ENCODE results near the gene CLBA1.
"Not testable (repeated sequence)": the region's sequence is repeated elsewhere in the genome, so short reads cannot be mapped to it uniquely, and the experiment has no call there.

Gene CLBA1

DNA sequence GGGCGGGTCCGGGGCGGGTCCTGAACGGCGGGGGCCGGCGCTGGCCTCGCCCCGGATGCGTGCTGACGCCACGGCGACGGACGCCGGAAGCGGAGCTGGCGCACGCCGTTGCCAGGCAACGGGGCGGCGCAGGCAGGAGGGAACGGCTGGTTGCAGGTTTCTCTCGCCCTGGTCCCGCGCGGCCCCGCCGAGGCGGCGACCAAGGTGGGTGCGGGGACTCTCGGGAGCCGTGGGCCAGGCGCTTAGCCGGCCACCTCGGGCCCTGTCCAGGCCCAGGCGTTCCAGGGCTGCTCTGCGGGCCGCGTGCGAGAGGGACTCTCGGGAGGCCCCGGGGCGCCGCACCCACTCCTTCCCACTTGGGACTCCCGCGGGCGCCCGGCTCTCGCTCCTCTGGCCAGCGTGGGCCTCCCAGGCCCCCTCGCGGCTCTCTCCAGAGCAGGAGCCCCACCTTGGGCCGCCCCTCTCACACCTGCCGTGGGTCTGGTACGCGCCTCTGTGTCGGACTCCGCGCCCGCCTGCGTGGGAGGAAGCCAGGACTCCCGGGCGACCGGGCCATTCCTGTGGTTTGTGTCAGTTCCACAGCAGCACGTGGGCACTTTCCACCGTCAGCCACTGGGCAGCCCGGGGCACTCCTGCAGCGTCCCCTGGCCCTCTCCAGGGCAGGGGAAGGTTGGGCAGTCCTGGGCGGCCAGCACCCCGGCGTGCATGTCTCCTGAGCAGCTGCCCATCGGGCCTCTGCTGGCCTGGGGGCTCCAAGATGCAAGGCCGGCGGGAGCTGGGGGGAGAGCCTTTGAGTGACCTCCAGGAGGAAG, at the start of gene CLBA1:
Gene CLBA1, plus strand, starts transcription at position 114 of the 812 bp plus-strand sequence. Its CDS starts 644 bp downstream, at position 758.
- DNase-seq = peak; percentile 88

DNA sequence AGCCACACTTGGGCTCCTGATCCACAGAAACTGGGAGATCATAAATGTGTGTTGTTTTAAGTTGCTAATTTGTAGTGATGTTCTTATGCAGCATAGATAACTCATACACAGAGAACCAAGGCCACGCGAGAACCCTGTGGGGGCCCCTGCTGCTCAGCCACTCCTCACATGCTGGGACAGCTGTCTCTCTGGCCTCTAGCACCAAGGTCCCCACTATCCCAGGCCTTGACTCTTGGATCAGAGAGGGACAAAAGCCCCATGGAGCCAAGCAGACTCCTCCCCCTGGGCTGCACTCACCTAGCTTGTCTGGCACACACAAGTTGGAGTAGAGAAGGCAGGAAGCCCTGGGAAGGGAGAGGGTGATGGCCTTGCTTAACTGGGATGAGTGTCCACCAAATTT, 49.6 kb upstream of the CLBA1 start:
- DNase-seq = no peak

DNA sequence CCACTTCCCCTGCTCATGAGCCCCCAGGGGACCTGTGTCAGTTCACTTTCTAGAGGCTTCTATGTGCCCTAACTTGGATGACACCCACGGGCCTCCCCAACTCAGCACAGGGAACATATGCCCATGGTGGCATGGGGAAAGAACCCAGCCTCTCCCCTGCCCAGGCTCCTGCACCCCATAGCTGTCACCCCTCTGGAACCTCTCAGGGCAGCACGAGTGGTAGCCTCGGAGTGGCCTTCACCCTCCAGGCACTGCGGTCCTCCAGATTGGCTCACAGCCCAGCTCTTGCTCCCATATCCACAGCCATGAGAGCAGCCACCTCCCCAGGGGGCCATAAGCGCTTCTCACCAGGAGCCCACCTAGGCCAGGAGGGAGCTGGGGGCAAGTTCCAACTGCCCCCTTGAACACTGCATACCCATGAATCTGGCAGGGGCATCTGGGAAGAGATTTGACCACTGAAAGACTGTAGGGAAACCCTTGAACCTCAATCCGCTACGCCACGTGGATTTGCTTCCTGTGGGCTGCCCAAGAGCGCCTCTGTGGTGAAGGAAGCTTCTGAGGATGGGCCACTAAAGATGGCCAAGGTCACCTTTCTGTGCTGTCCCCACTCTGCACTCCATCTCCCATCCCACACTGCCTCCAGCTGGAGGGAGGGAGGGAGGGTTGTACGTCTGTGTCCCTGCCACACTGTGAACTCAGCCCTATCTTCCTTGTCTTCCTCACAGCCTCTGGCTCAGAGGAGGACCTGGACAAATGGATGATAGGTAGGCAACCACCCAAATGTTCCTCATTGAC, 49.0 kb upstream of the CLBA1 start:
- no peak for DNase-seq

DNA sequence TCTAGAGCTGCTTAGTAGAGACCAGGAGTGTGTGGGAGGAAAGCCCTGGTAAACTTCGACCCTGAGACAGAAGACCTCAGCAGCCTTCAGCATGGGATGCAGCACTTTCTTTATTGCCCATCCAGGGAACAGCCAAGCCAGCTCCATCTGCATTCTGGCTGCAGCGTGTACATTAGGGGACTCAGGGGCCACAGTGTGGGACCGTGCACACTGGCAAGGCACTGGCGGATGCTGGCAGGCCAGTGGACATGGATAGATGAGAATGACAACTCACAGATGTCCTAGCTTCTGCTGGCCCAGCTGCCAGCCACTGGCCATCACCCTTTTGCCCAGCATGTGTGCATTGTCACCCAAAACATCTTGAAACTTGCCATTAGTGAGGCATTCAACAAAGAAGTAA, 48.4 kb upstream of the CLBA1 start:
- DNase-seq = no peak

DNA sequence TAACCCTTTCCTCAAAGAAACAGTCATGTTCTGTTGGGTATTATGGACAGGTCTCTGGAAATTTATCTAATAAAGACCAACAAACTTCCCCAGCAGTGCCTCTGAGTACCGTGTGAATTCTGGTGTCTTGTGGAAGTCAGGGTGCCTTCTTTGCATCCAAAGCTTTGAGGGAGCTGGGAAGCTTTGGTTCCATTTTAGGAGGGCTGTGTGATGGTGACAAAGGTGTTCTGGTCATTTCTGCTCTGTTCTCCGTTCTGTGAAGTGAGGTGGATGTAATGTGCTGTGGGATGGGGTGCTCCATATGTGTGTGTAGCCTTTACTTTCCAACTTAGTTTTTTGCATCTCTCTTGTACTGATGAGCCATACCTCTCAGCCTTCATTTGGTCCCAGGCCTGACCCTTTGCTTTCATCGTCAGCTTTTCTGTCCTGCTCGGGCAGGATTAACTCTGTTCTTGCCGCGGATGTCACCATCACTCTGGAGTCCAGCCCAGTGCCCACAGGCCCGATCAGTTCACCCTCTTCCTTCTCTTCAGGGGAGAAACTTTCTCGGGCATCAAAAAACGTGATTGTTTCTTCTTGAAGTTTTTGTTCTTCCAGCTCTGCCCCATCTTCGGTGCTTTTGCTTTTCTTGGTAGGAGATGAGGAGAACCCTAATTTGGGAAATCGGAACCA, 47.8 kb upstream of the CLBA1 start:
- no peak for DNase-seq

DNA sequence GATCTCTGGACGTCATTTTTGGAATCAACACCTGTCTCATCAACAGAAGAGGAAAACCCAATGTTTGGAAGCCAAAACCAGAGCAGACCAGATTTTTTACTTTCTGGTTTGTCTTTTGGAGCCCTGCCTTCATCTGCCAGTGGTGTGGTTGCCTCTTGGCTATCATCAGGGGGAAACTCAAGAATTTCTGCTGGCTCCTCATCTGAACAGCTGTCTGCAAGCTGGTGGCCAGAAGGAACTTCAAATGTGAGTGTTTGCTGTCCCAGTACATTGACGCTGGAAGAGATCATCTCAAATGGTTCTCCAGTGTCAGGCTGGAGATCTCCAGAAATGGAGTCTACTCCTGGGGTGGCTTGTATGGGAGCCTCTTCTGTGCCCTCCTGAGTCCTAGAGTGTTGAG, 47.2 kb upstream of the CLBA1 start:
- DNase-seq = no peak

DNA sequence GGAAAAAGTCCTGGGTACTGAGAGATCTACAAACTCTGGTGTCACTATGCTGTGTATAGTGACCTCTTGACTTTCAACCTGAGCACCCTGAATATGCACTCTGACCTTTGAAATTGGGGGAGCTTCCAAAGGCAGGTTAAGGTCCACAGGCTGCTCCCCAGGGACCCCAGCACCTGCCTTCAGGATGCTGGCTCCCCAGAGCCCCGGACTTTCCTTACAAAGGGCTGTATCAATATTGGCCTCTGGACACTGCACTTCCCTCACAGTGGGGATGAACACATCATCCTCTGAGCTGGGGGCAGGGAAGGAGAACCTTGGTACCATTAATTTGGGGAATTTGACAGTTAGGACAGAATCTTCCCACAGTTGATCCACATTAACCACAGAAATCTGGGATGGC, 46.6 kb upstream of the CLBA1 start:
- DNase-seq = no peak

DNA sequence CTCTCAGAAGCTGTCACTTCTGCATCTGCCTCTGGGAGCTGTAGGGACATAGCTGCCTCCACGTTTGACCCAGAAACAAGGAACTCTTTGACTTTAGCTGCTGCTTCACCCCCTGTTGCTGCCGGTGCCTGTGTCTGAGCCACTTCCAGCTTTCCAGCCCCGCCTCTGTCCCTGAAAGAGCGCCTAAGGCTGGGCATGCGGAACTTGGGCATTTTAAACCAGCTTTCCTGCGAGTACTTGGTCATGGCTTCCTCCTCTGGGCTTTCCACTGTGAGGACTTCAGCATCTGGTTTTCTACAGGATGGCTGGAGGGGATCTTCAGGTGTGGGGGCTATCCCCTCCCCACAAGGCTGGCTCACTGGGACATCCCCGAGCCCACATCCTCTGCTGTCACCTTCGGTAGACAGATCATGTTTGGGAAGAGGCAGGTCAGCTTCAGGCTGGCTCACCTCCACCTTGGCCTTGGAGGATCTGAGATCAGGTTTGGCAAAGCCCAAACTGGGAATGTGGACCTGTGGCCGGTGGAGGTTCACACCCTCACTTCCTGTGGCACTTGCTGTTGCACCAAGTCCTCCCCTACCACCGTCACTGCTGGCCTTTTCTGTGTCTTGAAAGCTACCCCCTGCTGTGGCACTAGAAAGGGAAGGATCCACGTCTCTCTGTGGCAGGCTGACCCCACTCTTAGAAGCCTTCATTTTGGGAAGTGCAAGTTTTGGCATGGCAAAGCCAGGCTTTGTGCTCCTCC, 45.8 kb upstream of the CLBA1 start:
- DNase-seq = no peak

DNA sequence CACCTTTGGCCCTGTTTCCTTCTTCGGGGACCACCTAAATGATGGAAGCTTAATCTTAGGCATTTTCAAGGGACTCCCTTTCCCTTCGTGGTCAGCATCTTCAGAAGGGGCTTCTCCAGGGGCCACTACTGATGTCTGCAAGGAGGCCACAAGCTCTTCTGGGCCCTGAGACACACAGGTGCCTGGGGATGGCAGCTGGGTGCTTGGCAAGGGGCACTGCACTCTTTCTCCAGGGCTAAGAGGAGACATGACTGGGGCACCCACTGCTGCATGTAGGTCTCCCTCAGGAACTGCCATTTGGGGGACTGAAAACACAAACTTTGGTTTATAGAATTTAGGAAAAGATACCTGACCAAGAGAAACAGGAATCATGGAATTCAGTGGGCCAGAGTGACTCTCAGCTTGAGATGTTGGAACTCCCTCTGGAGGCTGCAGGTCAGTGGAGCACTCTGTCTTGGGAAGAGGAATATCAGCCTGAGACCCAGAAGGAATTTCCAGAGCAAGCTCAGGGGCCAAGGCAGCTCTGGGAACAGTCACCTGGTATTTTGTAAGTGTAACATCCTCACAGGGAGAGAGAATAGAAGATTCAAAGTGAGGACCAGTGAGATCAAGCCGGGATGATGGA, 45.0 kb upstream of the CLBA1 start:
- no peak for DNase-seq

DNA sequence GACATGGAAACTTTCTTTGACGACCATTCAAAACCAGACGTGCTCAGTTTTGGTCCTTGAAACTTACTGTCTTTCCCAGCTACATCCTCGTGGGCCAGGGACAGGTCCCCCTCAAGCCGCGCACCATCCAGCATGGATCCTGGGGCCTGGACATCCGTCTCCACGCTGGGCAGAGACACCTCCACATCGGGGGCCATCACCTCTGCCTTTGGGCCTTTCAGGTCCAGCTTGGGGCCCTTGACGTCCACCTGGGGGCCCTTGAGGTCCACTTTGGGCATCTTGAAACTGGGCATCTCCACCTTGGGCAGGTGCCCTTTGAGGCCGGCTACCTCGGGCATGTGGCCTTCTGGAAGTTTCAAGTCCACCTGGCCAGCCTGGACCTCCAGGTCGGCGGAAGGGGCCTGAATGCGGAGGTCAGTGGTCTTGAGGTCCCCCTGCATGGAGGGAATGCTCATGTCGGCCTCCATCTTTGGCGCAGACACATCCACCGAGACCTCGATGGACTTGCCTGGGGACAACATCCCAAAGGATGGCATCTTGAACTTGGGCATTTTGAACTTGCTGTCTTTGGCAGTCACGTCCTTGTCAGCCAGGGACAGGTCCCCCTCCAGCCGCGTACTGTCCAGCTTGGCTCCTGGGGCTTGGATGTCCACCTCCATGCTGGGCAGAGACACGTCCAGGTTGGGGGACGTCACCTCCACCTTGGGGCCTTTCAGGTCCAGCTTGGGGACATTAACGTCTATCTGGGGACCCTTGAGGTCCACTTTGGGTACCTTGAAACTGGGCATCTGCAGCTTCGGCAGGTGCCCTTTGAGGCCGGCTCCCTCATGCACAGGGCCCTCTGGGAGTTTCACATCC, 43.9 kb upstream of the CLBA1 start:
- peak; percentile 4 for DNase-seq

DNA sequence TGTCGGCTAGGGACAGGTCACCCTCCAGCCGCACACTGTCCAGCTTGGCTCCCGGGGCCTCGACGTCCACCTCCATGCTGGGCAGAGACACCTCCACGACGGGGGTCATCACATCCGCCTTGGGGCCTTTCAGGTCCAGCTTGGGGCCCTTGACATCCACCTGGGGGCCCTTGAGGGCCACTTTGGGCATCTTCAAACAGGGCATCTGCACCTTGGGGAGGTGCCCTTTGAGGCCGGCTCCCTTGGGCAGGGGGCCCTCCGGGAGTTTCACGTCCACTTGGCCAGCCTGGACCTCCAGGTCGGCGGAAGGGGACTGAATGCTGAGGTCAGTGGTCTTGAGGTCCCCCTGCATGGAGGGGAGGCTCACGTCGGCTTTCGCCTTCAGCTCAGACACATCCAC, 43.0 kb upstream of the CLBA1 start:
- peak; percentile 7 for DNase-seq

DNA sequence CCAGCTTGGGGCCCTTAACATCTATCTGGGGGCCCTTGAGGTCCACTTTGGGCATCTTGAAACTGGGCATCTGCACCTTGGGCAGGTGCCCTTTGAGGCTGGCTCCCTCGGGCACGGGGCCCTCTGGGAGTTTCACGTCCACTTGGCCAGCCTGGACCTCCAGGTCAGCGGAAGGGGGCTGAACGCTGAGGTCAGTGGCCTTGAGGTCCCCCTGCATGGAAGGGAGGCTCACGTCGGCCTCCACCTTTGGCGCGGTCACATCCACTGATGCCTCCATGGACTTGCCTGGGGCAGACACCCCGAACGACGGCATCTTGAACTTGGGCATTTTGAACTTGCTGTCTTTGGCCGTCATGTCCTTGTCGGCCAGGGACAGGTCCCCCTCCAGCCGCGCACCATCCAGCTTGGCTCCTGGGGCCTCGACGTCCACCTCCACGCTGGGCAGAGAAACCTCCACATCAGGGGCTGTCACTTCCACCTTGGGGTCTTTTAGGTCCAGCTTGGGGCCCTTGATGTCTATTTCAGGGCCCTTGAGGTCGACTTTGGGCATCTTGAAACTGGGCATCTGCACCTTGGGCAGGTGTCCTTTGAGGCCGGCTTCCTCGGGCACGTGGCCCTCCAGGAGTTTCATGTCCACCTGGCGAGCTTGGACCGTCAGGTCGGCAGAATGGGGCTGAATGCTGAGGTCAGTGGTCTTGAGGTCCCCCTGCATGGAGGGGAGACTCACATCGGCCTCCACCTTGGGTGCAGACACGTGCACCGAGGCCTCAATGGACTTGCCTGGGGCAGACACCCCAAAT, 42.2 kb upstream of the CLBA1 start:
- DNase-seq = peak; percentile 5

DNA sequence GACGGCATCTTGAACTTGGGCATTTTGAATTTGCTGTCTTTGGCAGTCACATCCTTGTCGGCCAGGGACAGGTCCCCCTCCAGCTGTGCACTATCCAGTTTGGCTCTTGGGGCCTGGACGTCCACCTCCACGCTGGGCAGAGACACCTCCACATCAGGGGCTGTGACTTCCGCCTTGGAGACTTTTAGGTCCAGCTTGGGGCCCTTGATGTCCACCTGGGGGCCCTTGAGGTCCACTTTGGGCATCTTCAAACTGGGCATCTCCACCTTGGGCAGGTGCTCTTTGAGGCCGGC, 41.6 kb upstream of the CLBA1 start:
- not testable (repeated sequence) for DNase-seq

DNA sequence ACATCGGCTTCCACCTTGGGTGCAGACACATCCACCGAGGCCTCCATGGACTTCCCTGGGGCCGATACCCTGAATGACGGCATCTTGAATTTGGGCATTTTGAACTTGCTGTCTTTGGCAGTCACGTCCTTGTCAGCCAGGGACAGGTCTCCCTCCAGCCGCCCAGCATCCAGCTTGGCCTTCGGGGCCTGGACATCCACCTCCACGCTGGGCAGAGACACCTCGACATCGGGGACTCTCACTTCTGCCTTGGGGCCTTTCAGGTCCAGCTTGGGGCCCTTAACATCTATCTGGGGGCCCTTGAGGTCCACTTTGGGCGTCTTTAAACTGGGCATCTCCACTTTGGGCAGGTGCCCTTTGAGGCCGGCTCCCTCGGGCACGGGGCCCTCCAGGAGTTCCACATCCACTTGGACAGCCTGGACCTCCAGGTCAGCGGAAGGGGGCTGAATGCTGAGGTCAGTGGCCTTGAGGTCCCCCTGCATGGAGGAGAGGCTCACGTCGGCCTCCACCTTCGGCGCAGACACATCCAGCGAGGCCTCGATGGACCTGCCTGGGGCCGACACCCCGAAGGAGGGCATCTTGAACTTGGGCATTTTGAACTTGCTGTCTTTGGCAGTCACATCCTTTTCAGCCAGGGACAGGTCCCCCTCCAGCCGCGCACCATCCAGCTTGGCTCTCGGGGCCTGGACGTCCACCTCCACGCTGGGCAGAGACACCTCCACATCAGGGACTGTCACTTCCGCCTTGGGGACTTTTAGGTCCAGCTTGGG, 41.0 kb upstream of the CLBA1 start:
- DNase-seq = peak; percentile 3

DNA sequence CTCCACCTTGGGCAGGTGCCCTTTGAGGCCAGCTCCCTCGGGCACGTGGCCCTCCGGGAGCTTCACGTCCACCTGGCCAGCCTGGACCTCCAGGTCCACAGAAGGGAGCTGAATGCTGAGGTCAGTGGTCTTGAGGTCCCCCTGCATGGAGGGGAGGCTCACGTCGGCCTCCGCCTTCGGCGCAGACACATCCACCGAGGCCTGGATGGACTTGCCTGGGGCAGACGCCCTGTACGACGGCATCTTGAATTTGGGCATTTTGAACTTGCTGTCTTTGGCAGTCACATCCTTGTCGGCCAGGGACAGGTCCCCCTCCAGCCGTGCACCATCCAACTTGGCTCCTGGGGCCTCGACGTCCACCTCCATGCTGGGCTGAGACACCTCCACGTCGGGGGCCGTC, 40.3 kb upstream of the CLBA1 start:
- peak; percentile 5 for DNase-seq

DNA sequence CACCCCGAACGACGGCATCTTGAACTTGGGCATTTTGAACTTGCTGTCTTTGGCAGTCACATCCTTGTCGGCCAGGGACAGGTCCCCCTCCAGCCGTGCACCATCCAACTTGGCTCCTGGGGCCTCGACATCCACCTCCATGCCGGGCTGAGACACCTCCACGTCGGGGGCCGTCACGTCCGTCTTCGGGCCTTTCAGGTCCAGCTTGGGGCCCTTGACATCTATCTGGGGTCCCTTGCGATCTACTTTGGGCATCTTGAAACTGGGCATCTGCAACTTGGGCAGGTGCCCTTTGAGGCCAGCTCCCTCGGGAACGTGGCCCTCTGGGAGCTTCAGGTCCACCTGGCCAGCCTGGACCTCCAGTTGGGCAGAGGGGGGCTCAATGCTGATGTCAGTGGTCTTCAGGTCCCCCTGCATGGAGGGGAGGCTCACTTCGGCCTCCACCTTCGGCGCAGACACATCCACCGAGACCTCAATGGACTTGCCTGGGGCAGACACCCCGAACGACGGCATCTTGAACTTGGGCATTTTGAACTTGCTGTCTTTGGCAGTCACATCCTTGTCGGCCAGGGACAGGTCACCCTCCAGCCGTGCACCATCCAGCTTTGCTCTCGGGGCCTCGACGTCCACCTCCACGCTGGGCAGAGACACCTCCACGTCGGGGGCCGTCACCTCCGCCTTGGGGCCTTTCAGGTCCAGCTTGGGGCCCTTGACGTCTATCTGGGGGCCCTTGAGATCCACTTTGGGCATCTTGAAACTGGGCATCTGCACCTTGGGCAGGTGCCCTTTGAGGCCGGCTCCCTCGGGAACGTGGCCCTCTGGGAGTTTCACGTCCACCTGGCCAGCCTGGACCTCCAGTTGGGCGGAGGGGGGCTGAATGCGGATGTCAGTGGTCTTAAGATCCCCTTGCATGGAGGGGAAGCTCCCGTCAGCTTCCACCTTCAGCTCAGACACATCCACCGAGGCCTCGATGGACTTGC, 39.3 kb upstream of the CLBA1 start:
- not testable (repeated sequence) for DNase-seq

DNA sequence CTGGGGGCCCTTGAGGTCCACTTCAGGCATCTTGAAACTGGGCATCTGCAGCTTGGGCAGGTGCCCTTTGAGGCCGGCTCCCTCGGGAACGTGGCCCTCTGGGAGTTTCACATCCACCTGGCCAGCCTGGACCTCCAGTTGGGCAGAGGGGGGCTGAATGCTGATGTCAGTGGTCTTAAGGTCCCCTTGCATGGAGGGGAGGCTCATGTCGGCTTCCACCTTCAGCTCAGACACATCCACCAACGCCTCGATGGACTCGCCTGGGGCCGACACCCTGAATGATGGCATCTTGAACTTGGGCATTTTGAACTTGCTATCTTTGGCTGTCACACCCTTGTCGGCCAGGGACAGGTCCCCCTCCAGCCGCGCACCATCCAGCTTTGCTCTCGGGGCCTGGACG, 38.4 kb upstream of the CLBA1 start:
- not testable (repeated sequence) for DNase-seq

DNA sequence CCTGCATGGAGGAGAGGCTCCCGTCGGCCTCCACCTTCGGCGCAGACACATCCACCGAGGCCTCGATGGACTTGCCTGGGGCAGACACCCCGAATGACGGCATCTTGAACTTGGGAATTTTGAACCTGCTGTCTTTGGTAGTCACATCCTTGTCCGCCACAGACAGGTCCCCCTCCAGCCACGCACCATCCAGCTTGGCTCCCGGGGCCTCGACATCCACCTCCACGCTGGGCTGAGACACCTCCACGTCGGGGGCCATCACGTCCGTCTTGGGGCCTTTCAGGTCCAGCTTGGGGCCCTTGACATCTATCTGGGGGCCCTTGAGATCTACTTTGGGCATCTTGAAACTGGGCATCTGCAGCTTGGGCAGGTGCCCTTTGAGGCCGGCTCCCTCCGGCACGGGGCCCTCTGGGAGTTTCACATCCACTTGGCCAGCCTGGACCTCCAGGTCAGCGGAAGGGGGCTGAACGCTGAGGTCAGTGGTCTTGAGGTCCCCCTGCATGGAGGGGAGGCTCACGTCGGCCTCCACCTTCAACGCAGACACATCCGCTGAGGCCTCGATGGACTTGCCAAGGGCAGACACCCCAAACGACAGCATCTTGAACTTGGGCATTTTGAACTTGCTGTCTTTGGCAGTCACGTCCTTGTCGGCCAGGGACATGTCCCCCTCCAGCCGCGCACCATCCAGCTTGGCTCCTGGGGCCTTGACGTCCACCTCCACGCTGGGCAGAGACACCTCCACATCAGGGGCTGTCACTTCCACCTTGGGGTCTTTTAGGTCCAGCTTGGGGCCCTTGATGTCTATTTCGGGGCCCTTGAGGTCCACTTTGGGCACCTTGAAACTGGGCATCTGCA, 37.5 kb upstream of the CLBA1 start:
- not testable (repeated sequence) for DNase-seq
